Astrocyte (in vitro differentiated cells and primary cell): ENCODE results near the gene AQR.

ENCODE experiments used
- CTCF ChIP-seq: IDR thresholded peaks from 2 replicates; pipeline ENCODE4 v1.5.1; 2011; ENCODE audit warnings: low read depth, mild to moderate bottlenecking, inconsistent platforms, low read length, moderate library complexity; ENCODE audit not compliant: insufficient read depth
- EZH2 ChIP-seq: IDR thresholded peaks from 2 replicates; pipeline ENCODE4 v1.6.1; 2012; ENCODE audit warnings: mild to moderate bottlenecking, low read length, inconsistent platforms; ENCODE audit not compliant: insufficient read depth

GRCh38 chr15:34927726-34928125 lies 41.8 kb downstream of the AQR start:
- no peak for TF ChIP-seq EZH2
- no peak for TF ChIP-seq CTCF
